Left lung (tissue), 10 donors: ENCODE measurements around the gene LGI1. TPM values are rescaled to one million over a fixed set of nuclear protein-coding genes. Genes with fewer than 3 reads are reported as not detected.

Experiments
- ATAC-seq: fragments of 200-7000 bp; cut with Tn5 transposase; one replicate; pipeline ENCODE4 v1.9.1; 2020; ENCODE audit warnings: moderate library complexity
- DNase-seq, 4 donors: peaks; one replicate each; pipeline ENCODE4 v3.0.0-alpha.2; 2013 to 2020
- H3K27ac ChIP-seq, 2 donors: fragments of 200-600 bp; sonication (generic) in 1 of 2; one replicate each; pipeline versions ENCODE4 v1.5.0 to v1.8.0; 2020 to 2021
- H3K27me3 ChIP-seq, 2 donors: fragments of 200-600 bp; sonication (generic) in 1 of 2; one replicate each; pipeline versions ENCODE4 v1.5.0 to v1.8.0; 2020 to 2021
- H3K36me3 ChIP-seq, 2 donors: fragments of 200-600 bp; sonication (generic) in 1 of 2; one replicate each; pipeline versions ENCODE4 v1.5.0 to v1.8.0; 2020 to 2021
- H3K4me1 ChIP-seq, 2 donors: fragments of 200-600 bp; one replicate each; pipeline ENCODE4 v1.8.0; 2021
- H3K4me3 ChIP-seq, 2 donors: fragments of 200-600 bp; sonication (generic) in 1 of 2; one replicate each; pipeline versions ENCODE4 v1.5.0 to v1.8.0; 2020 to 2021; ENCODE audit warnings: mild to moderate bottlenecking in 1 of 2
- H3K9me3 ChIP-seq, 2 donors: fragments of 200-600 bp; sonication (generic) in 1 of 2; one replicate each; pipeline versions ENCODE4 v1.5.0 to v1.8.0; 2020 to 2021
- CTCF ChIP-seq, 2 donors: fragments of 200-600 bp; sonication (generic) in 1 of 2; IDR thresholded peaks; one replicate each; pipeline versions ENCODE4 v1.5.0 to v1.8.0; 2021; ENCODE audit warnings: antibody characterized with exemption in 2 of 2
- intact Hi-C, 2 donors: fragments of 100-400 bp; cut with DNase I; formaldehyde crosslinking; loops; one replicate each; pipeline versions ENCODE4 v1.11.2 to v1.14.2; 2022
- polyA plus RNA-seq, 6 donors: library from polyadenylated mRNA; unstranded; fragments of 120-200 nt; gene quantifications; one replicate each; pipeline ENCODE4 v1.2.1, GENCODE V29; 2013; ENCODE audit not compliant: insufficient read length in 6 of 6
- total RNA-seq, 2 donors: library from RNA; stranded (reverse); fragmentation: NEBNext Ultra II Directional; extraction: Animal tissue kit (Norgen Biotek cat#: 25700); gene quantifications; one replicate each; pipeline ENCODE4 v1.2.1, GENCODE V29; 2021
- donor health status: DM: no; HTN: yes; CAD: no.
- donor health status: DM: no; HTN: no; CAD: no.

Gene LGI1
- total and polyA plus RNA-seq, 8 donors, result 0.07 to 0.13 (median 0.10) TPM; not detected in 2

GRCh38 chr10:93723153-93723552, 34.6 kb upstream of the LGI1 start:
- Histone ChIP-seq H3K27me3 (peaks cover 0 to 30% of the 10 kb centered on the region in 2 donors), H3K4me3 (no peak overlapping the region), H3K36me3 (no peaks in the 10 kb centered on the region), H3K27ac (no peak overlapping the region), H3K4me1 (no peaks in the 10 kb centered on the region), H3K9me3 (no peaks in the 10 kb centered on the region)
- TF ChIP-seq CTCF (IDR thresholded peaks at IDR 0.05), result no peak
- ATAC-seq, result no peak
- intact Hi-C loops, result no loop called here
- no peak for DNase-seq

GRCh38 chr10:93726024-93726423, 31.7 kb upstream of the LGI1 start:
- Histone ChIP-seq H3K27me3 (peaks cover 0 to 33% of the 10 kb centered on the region in 2 donors), H3K36me3 (no peaks in the 10 kb centered on the region), H3K4me1 (no peaks in the 10 kb centered on the region), H3K4me3 (no peak overlapping the region), H3K27ac (no peak overlapping the region), H3K9me3 (no peaks in the 10 kb centered on the region)
- DNase-seq (no peak), ATAC-seq (no peak)
- intact Hi-C loops, result no loop called here
- TF ChIP-seq CTCF (IDR thresholded peaks at IDR 0.05), result no peak

- no peaks in the 10 kb centered on the region for H3K27me3 ChIP-seq
- no peaks in the 10 kb centered on the region for H3K36me3 ChIP-seq
- DNase-seq (no peak), ATAC-seq (no peak)
- peaks cover 0 to 5% of the 10 kb centered on the region in 2 donors for H3K4me1 ChIP-seq
- intact Hi-C loops, result no loop called here
- H3K27ac ChIP-seq, result no peak overlapping the region
- H3K4me3 ChIP-seq, result no peak overlapping the region
- no peaks in the 10 kb centered on the region for H3K9me3 ChIP-seq
- TF ChIP-seq CTCF (IDR thresholded peaks at IDR 0.05), result no peak
These were observed 16.4 kb upstream of the LGI1 start for GRCh38 chr10:93741367-93741766.

- Histone ChIP-seq H3K27ac (peak overlapping the region in 1 of 2 donors; percentile 55), H3K4me1 (peaks cover 0 to 5% of the 10 kb centered on the region in 2 donors), H3K36me3 (no peaks in the 10 kb centered on the region), H3K9me3 (no peaks in the 10 kb centered on the region), H3K4me3 (peak overlapping the region in 1 of 2 donors; percentile 16), H3K27me3 (no peaks in the 10 kb centered on the region)
- DNase-seq (no peak), ATAC-seq (peak; percentile 92)
- TF ChIP-seq CTCF (IDR thresholded peaks at IDR 0.05), result no peak
- intact Hi-C loops, result no loop called here
These were observed 14.9 kb upstream of the LGI1 start for GRCh38 chr10:93742633-93743349.

GRCh38 chr10:93745408-93746065, 12.2 kb upstream of the LGI1 start:
- peaks cover 0 to 5% of the 10 kb centered on the region in 2 donors for H3K4me1 ChIP-seq
- H3K36me3 ChIP-seq, result no peaks in the 10 kb centered on the region
- H3K27me3 ChIP-seq, result no peaks in the 10 kb centered on the region
- TF ChIP-seq CTCF (IDR thresholded peaks at IDR 0.05), result no peak
- no peak overlapping the region for H3K27ac ChIP-seq
- H3K4me3 ChIP-seq, result no peak overlapping the region
- peak; percentile 67 for ATAC-seq
- intact Hi-C loops, result no loop called here
- H3K9me3 ChIP-seq, result no peaks in the 10 kb centered on the region
- no peak for DNase-seq
